GM19455 (cell line): Measurements from ENCODE around the gene FAM222B.
A peak's percentile ranks its signal among the peaks of the same experiment; 100 is the strongest.

Source experiments
- ATAC-seq: cut with Tn5 transposase; IDR thresholded peaks from one replicate; pipeline ENCODE4 v1.9.1; 2021; ENCODE audit not compliant: unreplicated experiment

FAM222B gene

GRCh38 chr17:28714281-28714680, 128.3 kb downstream of the FAM222B start:
- ATAC-seq = no peak

DNA sequence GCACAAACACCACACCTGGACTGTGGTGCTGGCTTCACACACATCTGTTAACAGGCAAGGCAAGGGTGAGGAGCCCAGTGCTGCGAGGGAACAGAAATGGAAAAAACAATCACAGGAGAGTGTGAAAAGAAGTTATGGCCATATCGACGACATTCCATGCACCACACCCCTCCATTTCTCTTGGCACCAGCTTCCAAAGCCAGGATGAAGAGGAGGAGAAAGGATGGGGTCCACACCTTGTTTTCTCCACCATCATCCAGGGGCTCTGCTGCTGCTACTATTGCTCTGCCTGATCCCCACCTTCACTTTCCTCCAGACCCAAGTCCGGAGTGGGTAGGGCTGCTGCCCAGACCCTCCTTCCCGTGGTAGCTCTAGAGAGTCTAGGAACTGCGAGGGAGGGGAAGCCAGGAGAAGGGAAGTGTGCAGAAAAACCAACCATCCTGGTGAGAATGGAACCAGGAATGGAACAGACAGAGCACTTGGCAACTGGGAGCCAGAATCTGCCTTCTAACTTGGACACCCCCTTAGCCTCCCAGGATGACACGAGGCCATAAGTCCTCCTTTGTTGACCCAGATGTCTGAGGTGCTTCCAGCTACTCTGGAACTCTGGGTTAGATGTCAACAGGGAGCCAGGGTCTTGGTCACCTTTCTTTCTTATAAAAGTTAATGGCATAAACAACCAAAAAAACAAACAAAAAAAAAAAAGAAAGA, 129.7 kb downstream of the FAM222B start:
- no peak for ATAC-seq

DNA sequence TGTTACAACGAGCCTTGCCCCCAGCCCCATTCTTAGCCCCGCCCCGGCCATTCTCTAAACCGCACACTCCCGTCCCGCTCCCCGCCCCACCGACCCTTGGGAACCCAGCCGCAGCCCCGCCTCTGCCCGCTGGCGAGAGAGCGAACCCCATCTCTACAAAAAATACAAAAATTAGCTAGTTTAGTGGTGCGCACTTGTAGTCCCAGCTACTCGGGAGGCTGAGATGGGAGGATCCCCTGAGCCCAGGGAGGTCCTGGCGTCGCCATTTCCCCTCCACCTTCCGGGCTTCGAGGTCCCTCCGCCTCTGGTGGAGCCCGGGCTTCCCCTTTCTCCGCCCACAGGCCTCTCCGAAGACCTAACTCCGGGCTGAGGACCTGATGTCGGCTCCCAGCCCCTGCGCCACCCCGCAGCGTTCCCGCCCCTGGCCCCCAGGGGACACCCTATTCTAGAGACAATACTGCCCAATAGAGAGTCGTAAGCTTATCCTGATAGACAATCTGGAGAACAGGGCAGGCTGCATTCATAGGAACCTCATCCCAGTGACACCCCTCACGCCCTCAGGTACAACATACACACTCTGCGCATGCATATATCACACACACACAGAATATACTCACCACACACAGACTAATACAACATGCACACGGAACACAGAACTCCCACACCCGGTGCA, 130.4 kb downstream of the FAM222B start:
- ATAC-seq = no peak

- no peak for ATAC-seq
Observed at GRCh38 chr17:28711723-28712031, 130.9 kb downstream of the FAM222B start, which contains the start of gene PROCA1. Gene PROCA1 (minus strand): TSS chr17:28711888. CDS start chr17:28711660, 228 bp downstream.

GRCh38 chr17:28710861-28711722, 131.5 kb downstream of the FAM222B start:
- ATAC-seq = peak; percentile 74

DNA sequence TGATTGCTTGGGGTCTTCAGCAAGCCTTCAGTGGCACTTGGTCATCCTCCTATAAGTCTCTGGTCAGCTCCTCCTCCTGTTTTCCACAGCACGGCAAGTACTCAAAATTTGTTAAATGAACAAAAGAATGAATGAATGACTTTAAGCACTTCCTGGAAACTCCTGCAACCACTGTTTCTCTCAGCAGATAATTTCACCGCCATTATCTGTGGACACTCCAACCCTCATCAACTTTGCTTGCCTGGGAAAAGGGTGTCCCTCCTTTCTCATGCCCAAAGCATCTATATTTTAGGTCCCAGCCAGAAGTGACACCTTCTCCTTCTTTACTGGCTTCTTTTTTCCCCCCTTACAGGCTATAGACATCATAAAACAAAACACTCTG, 135.3 kb downstream of the FAM222B start:
- no peak for ATAC-seq

- ATAC-seq = no peak
Observed at GRCh38 chr17:28706471-28707338, 135.9 kb downstream of the FAM222B start.
